Right cardiac atrium (tissue), 5 donors: ENCODE data around the gene FAM118B. TPM values are rescaled to one million over a fixed set of nuclear protein-coding genes. Genes with fewer than 3 reads are reported as not detected.

Experiments
- ATAC-seq, 2 donors: fragments of 200-7000 bp; cut with Tn5 transposase; one replicate each; pipeline versions ENCODE4 v1.8.0 to v1.9.1; 2020; ENCODE audit warnings: moderate library complexity in 2 of 2, mild to moderate bottlenecking in 1 of 2
- DNase-seq, 3 donors: peaks; one replicate each; pipeline ENCODE4 v3.0.0-alpha.2; 2020
- H3K27ac ChIP-seq: one replicate; pipeline ENCODE4 v1.5.1; 2013; ENCODE audit warnings: mild to moderate bottlenecking, low read length, control low read depth, moderate library complexity
- H3K27me3 ChIP-seq: one replicate; pipeline ENCODE4 v1.6.1; 2013; ENCODE audit not compliant: control insufficient read depth, insufficient read depth
- H3K4me1 ChIP-seq: one replicate; pipeline ENCODE4 v1.6.1; 2013; ENCODE audit warnings: low read length; ENCODE audit not compliant: control insufficient read depth, insufficient read depth
- H3K4me3 ChIP-seq: one replicate; pipeline ENCODE4 v1.5.1; 2013; ENCODE audit warnings: low read length, control low read depth
- H3K9me3 ChIP-seq: one replicate; pipeline ENCODE4 v1.6.1; 2013; ENCODE audit warnings: low read length; ENCODE audit not compliant: control insufficient read depth
- WGBS: extraction: QIAGEN DNeasy Blood & Tissue Kit; methylation state at CpG from one replicate; pipeline ENCODE4 v1.1.7; 2013; 5-methylcytosine and 5-hydroxymethylcytosine counted together
- intact Hi-C, 4 donors: fragments of 100-400 bp; cut with DNase I; formaldehyde crosslinking; loops; one replicate each; pipeline versions ENCODE4 v1.11.0 to v1.14.0; 2022 to 2023
- polyA plus RNA-seq: library from polyadenylated mRNA; stranded (reverse); fragments of 200-250 nt; gene quantifications from one replicate; pipeline ENCODE4 v1.2.3, GENCODE V29; 2013
- total RNA-seq, 4 donors: library from RNA; stranded (reverse); fragmentation: NEBNext Ultra II Directional; extraction: Animal tissue kit (Norgen Biotek cat#: 25700); gene quantifications; one replicate each; pipeline ENCODE4 v1.2.1, GENCODE V29; 2021
- donor health status: healthy with polysubstance abuse.
- donor health status: DM: no; HTN: yes; CAD: no.
- donor health status: DM: no; HTN: no; CAD: no.
- donor health status: DM: no; HTN: yes; CAD: no; lungs with severe emphysema.
- donor health status: DM: yes; HTN: yes; CAD: no.

The FAM118B gene
- total and polyA plus RNA-seq, 5 donors, result 12.7 to 20.5 (median 16.5) TPM

- H3K9me3 ChIP-seq, result no peaks in the 10 kb centered on the region
- ATAC-seq (peak; percentile 7 to 12), DNase-seq (no peak)
- H3K4me3 ChIP-seq, result no peak overlapping the region
- H3K4me1 ChIP-seq, result no peaks in the 10 kb centered on the region
- intact Hi-C loops, result loop anchor here in 1 of 4 donors (10.0 kb wide), 1 partner anchor 242 kb away; the partner anchor contains the start of gene VSIG10L2
- H3K27me3 ChIP-seq, result no peaks in the 10 kb centered on the region
- H3K27ac ChIP-seq, result no peak overlapping the region
- WGBS, result 77% methylated on average over 22 of the region's 22 CpGs
Measured at GRCh38 chr11:126186708-126187529, 24.7 kb upstream of the FAM118B start.

- WGBS, result 85% methylated on average over 15 of the region's 15 CpGs
- intact Hi-C loops, result loop anchor here in 1 of 4 donors (10.0 kb wide), 1 partner anchor 244 kb away; the partner anchor contains the start of gene VSIG10L2
- no peak overlapping the region for H3K27ac ChIP-seq
- no peaks in the 10 kb centered on the region for H3K27me3 ChIP-seq
- no peaks in the 10 kb centered on the region for H3K9me3 ChIP-seq
- ATAC-seq (no peak), DNase-seq (no peak)
- no peaks in the 10 kb centered on the region for H3K4me1 ChIP-seq
- H3K4me3 ChIP-seq, result no peak overlapping the region
Measured at GRCh38 chr11:126188332-126189108, 23.1 kb upstream of the FAM118B start.

- ATAC-seq, result no peak
- peaks cover 2% of the 10 kb centered on the region for H3K4me1 ChIP-seq
- WGBS, result 84% methylated on average over 22 of the region's 22 CpGs
- intact Hi-C loops, result loop anchor here in 1 of 4 donors (10.0 kb wide), 1 partner anchor 245 kb away; the partner anchor contains the start of gene VSIG10L2
- no peaks in the 10 kb centered on the region for H3K9me3 ChIP-seq
- H3K27me3 ChIP-seq, result no peaks in the 10 kb centered on the region
- no peak overlapping the region for H3K27ac ChIP-seq
- no peak overlapping the region for H3K4me3 ChIP-seq
- DNase-seq, result no peak
Measured at GRCh38 chr11:126189109-126189929, 22.3 kb upstream of the FAM118B start.

- no peak for ATAC-seq
- Histone ChIP-seq H3K4me3 (no peak overlapping the region), H3K27ac (no peak overlapping the region), H3K9me3 (no peaks in the 10 kb centered on the region), H3K27me3 (no peaks in the 10 kb centered on the region), H3K4me1 (peaks cover 2% of the 10 kb centered on the region)
- intact Hi-C loops, result loop anchor here in 1 of 4 donors (5.0 kb wide), 1 partner anchor 268 kb away; no protein-coding TSS in a partner anchor
- DNase-seq, result no peak
- 89% methylated on average over 14 of the region's 14 CpGs for WGBS
Measured at GRCh38 chr11:126190792-126191191, 20.8 kb upstream of the FAM118B start.

- Histone ChIP-seq H3K27ac (no peak overlapping the region), H3K27me3 (no peaks in the 10 kb centered on the region), H3K9me3 (no peaks in the 10 kb centered on the region), H3K4me3 (no peak overlapping the region), H3K4me1 (peaks cover 2% of the 10 kb centered on the region)
- WGBS, result 96% methylated on average over 11 of the region's 11 CpGs
- ATAC-seq (no peak), DNase-seq (no peak)
- intact Hi-C loops, result loop anchor here in 2 of 4 donors (2.0 to 5.0 kb wide), 2 partner anchors 269 kb away; no protein-coding TSS in a partner anchor
Measured at GRCh38 chr11:126191379-126192073, 20.1 kb upstream of the FAM118B start.

- WGBS, result 70% methylated on average over 7 of the region's 7 CpGs
- Histone ChIP-seq H3K27ac (no peak overlapping the region), H3K4me3 (no peak overlapping the region), H3K9me3 (no peaks in the 10 kb centered on the region), H3K27me3 (no peaks in the 10 kb centered on the region), H3K4me1 (peaks cover 2% of the 10 kb centered on the region)
- intact Hi-C loops, result loop anchor here in 2 of 4 donors (2.0 to 5.0 kb wide), 2 partner anchors 270 kb away; no protein-coding TSS in a partner anchor
- ATAC-seq (peak; percentile 25 to 33), DNase-seq (peak; percentile 57 to 76 (median 75))
Measured at GRCh38 chr11:126192361-126192760, 19.2 kb upstream of the FAM118B start.

GRCh38 chr11:126193038-126193478 is 18.5 kb upstream of the FAM118B start:
- H3K9me3 ChIP-seq, result no peaks in the 10 kb centered on the region
- ATAC-seq, result peak; percentile 6 to 12
- intact Hi-C loops, result loop anchor here in 2 of 4 donors (2.0 to 5.0 kb wide), 2 partner anchors 270 to 271 kb away; no protein-coding TSS in a partner anchor
- H3K27me3 ChIP-seq, result no peaks in the 10 kb centered on the region
- no peak overlapping the region for H3K4me3 ChIP-seq
- no peak overlapping the region for H3K27ac ChIP-seq
- 93% methylated on average over 16 of the region's 16 CpGs for WGBS
- no peak for DNase-seq
- H3K4me1 ChIP-seq, result peaks cover 2% of the 10 kb centered on the region

GRCh38 chr11:126194121-126194543 is 17.4 kb upstream of the FAM118B start:
- intact Hi-C loops, result loop anchor here in 2 of 4 donors (1.0 to 5.0 kb wide), 2 partner anchors 271 to 272 kb away; no protein-coding TSS in a partner anchor
- no peak overlapping the region for H3K4me3 ChIP-seq
- peak; percentile 62 to 66 for ATAC-seq
- DNase-seq, result no peak
- no peaks in the 10 kb centered on the region for H3K27me3 ChIP-seq
- H3K9me3 ChIP-seq, result no peaks in the 10 kb centered on the region
- 28% methylated on average over 9 of the region's 9 CpGs for WGBS
- H3K4me1 ChIP-seq, result peaks cover 2% of the 10 kb centered on the region
- H3K27ac ChIP-seq, result no peak overlapping the region

- intact Hi-C loops, result loop anchor here in 1 of 4 donors (5.0 kb wide), 1 partner anchor 273 kb away; no protein-coding TSS in a partner anchor
- Histone ChIP-seq H3K27me3 (no peaks in the 10 kb centered on the region), H3K9me3 (no peaks in the 10 kb centered on the region), H3K4me3 (no peak overlapping the region), H3K27ac (no peak overlapping the region), H3K4me1 (peaks cover 2% of the 10 kb centered on the region)
- ATAC-seq (no peak), DNase-seq (no peak)
- WGBS, result 79% methylated on average over 3 of the region's 3 CpGs
Measured at GRCh38 chr11:126195119-126195518, 16.5 kb upstream of the FAM118B start.
